Effector memory CD4-positive, alpha-beta T cell (primary cell): ENCODE measurements around the gene NRCAM.

ENCODE experiments used
- DNase-seq, 3 donors: peaks; one replicate each; pipeline ENCODE4 v3.0.0-alpha.2; 2020
- H3K27ac ChIP-seq: 2 replicates; pipeline ENCODE4 v1.7.0; 2013; ENCODE audit warnings: mild to moderate bottlenecking, low read length, moderate library complexity; ENCODE audit not compliant: insufficient read depth, poor library complexity, severe bottlenecking
- H3K27me3 ChIP-seq: replicated peaks from 2 replicates; pipeline ENCODE4 v1.7.0; 2013; ENCODE audit warnings: mild to moderate bottlenecking, low read length; ENCODE audit not compliant: insufficient read depth, control insufficient read depth, poor library complexity, severe bottlenecking
- H3K36me3 ChIP-seq: 2 replicates; pipeline ENCODE4 v1.7.0; 2013; ENCODE audit warnings: mild to moderate bottlenecking, low read length, moderate library complexity; ENCODE audit not compliant: control insufficient read depth, insufficient read depth
- H3K4me1 ChIP-seq: 2 replicates; pipeline ENCODE4 v1.7.0; 2013; ENCODE audit warnings: low read length, mild to moderate bottlenecking; ENCODE audit not compliant: control insufficient read depth, insufficient read depth, poor library complexity, severe bottlenecking
- H3K4me3 ChIP-seq: 2 replicates; pipeline ENCODE4 v1.7.0; 2013; ENCODE audit warnings: low read length, low read depth, mild to moderate bottlenecking; ENCODE audit not compliant: insufficient read depth, poor library complexity, severe bottlenecking
- H3K9me3 ChIP-seq: 2 replicates; pipeline ENCODE4 v1.7.0; 2013; ENCODE audit warnings: mild to moderate bottlenecking, low read length, moderate library complexity; ENCODE audit not compliant: control insufficient read depth

The NRCAM gene

GRCh38 chr7:108331971-108332370 is 124.3 kb downstream of the NRCAM start:
- no peaks in the 10 kb centered on the region for H3K4me1 ChIP-seq
- DNase-seq, result no peak
- no peaks in the 10 kb centered on the region for H3K27me3 ChIP-seq

GRCh38 chr7:108330227-108330626 is 126.0 kb downstream of the NRCAM start:
- Histone ChIP-seq H3K27me3 (no peaks in the 10 kb centered on the region), H3K4me1 (no peaks in the 10 kb centered on the region), H3K4me3 (no peak overlapping the region), H3K9me3 (no peaks in the 10 kb centered on the region), H3K27ac (no peak overlapping the region), H3K36me3 (no peaks in the 10 kb centered on the region)
- DNase-seq, result no peak

More at GRCh38 chr7:108331971-108332370, 124.3 kb downstream of the NRCAM start:
- H3K9me3 ChIP-seq, result no peaks in the 10 kb centered on the region
- H3K27ac ChIP-seq, result no peak overlapping the region
- no peaks in the 10 kb centered on the region for H3K36me3 ChIP-seq
- H3K4me3 ChIP-seq, result no peak overlapping the region

GRCh38 chr7:108329514-108329913 is 126.7 kb downstream of the NRCAM start:
- H3K36me3 ChIP-seq, result no peaks in the 10 kb centered on the region
- no peaks in the 10 kb centered on the region for H3K27me3 ChIP-seq
- no peaks in the 10 kb centered on the region for H3K4me1 ChIP-seq
- no peak overlapping the region for H3K27ac ChIP-seq
- no peak for DNase-seq
- no peaks in the 10 kb centered on the region for H3K9me3 ChIP-seq
- H3K4me3 ChIP-seq, result no peak overlapping the region

- no peaks in the 10 kb centered on the region for H3K27me3 ChIP-seq
- H3K27ac ChIP-seq, result no peak overlapping the region
- H3K9me3 ChIP-seq, result no peaks in the 10 kb centered on the region
- no peaks in the 10 kb centered on the region for H3K36me3 ChIP-seq
- no peak for DNase-seq
- H3K4me3 ChIP-seq, result no peak overlapping the region
- no peaks in the 10 kb centered on the region for H3K4me1 ChIP-seq
Observed at GRCh38 chr7:108328174-108328651, 128.0 kb downstream of the NRCAM start.

- Histone ChIP-seq H3K27ac (no peak overlapping the region), H3K4me1 (no peaks in the 10 kb centered on the region), H3K36me3 (no peaks in the 10 kb centered on the region), H3K4me3 (no peak overlapping the region), H3K9me3 (no peaks in the 10 kb centered on the region), H3K27me3 (no peaks in the 10 kb centered on the region)
- DNase-seq, result no peak
Observed at GRCh38 chr7:108327353-108327752, 128.9 kb downstream of the NRCAM start.

GRCh38 chr7:108326938-108327337 is 129.3 kb downstream of the NRCAM start:
- no peak overlapping the region for H3K4me3 ChIP-seq
- no peaks in the 10 kb centered on the region for H3K27me3 ChIP-seq
- H3K36me3 ChIP-seq, result no peaks in the 10 kb centered on the region
- H3K27ac ChIP-seq, result no peak overlapping the region
- DNase-seq, result no peak
- no peaks in the 10 kb centered on the region for H3K4me1 ChIP-seq
- no peaks in the 10 kb centered on the region for H3K9me3 ChIP-seq

GRCh38 chr7:108324053-108325038 is 131.9 kb downstream of the NRCAM start:
- Histone ChIP-seq H3K27me3 (no peaks in the 10 kb centered on the region), H3K27ac (no peak overlapping the region), H3K36me3 (no peaks in the 10 kb centered on the region), H3K9me3 (no peaks in the 10 kb centered on the region), H3K4me3 (no peak overlapping the region), H3K4me1 (no peaks in the 10 kb centered on the region)
- DNase-seq, result no peak

- H3K4me3 ChIP-seq, result no peak overlapping the region
- H3K4me1 ChIP-seq, result no peaks in the 10 kb centered on the region
- H3K27ac ChIP-seq, result no peak overlapping the region
- H3K27me3 ChIP-seq, result no peaks in the 10 kb centered on the region
- no peaks in the 10 kb centered on the region for H3K36me3 ChIP-seq
- H3K9me3 ChIP-seq, result no peaks in the 10 kb centered on the region
- no peak for DNase-seq
Observed at GRCh38 chr7:108322925-108323832, 133.1 kb downstream of the NRCAM start.

GRCh38 chr7:108322046-108322445 is 134.2 kb downstream of the NRCAM start:
- no peak for DNase-seq
- Histone ChIP-seq H3K27me3 (no peaks in the 10 kb centered on the region), H3K36me3 (no peaks in the 10 kb centered on the region), H3K4me3 (no peak overlapping the region), H3K4me1 (no peaks in the 10 kb centered on the region), H3K27ac (no peak overlapping the region), H3K9me3 (no peaks in the 10 kb centered on the region)
